Measurements from ENCODE around the gene CEACAM7.
A peak's percentile ranks its signal among the peaks of the same experiment; 100 is the strongest.

The CEACAM7 gene

GRCh38 chr19:41652250-41652649, 35.8 kb downstream of the CEACAM7 start:
- DNase-seq (ENCODE audit: low read depth), result no peak
- H3K4me3 ChIP-seq (ENCODE audit: low read depth, low read length), result no peak overlapping the region
- TF ChIP-seq MYC (IDR thresholded peaks at IDR 0.05; ENCODE audit: low read depth, low read length), result no peak
- TF ChIP-seq CTCF (IDR thresholded peaks at IDR 0.05; ENCODE audit: low read depth, low read length), result no peak
- TF ChIP-seq MAX (IDR thresholded peaks at IDR 0.05; ENCODE audit: low read depth, low read length), result no peak
- no peak for TF ChIP-seq POLR2A (IDR thresholded peaks at IDR 0.05; ENCODE audit: extremely low read depth, insufficient read length)

GRCh38 chr19:41649827-41650226, 38.2 kb downstream of the CEACAM7 start:
- DNase-seq (ENCODE audit: low read depth), result no peak
- TF ChIP-seq CTCF (IDR thresholded peaks at IDR 0.05; ENCODE audit: low read depth, low read length), result no peak
- TF ChIP-seq POLR2A (IDR thresholded peaks at IDR 0.05; ENCODE audit: extremely low read depth, insufficient read length), result no peak
- TF ChIP-seq MAX (IDR thresholded peaks at IDR 0.05; ENCODE audit: low read depth, low read length), result no peak
- no peak for TF ChIP-seq MYC (IDR thresholded peaks at IDR 0.05; ENCODE audit: low read depth, low read length)
- H3K4me3 ChIP-seq (ENCODE audit: low read depth, low read length), result no peak overlapping the region

- TF ChIP-seq MAX (IDR thresholded peaks at IDR 0.05; ENCODE audit: low read depth, low read length) (peak; percentile 23; the same call in 1 of the 2 replicates), POLR2A (IDR thresholded peaks at IDR 0.05; ENCODE audit: extremely low read depth, insufficient read length) (no peak), CTCF (IDR thresholded peaks at IDR 0.05; ENCODE audit: low read depth, low read length) (peak; percentile 51), MYC (IDR thresholded peaks at IDR 0.05; ENCODE audit: low read depth, low read length) (no peak)
- DNase-seq (ENCODE audit: low read depth), result peak; percentile 44
- no peak overlapping the region for H3K4me3 ChIP-seq (ENCODE audit: low read depth, low read length)
Observed at GRCh38 chr19:41646589-41647204, 41.4 kb downstream of the CEACAM7 start.

GRCh38 chr19:41641879-41642485, 46.1 kb downstream of the CEACAM7 start:
- TF ChIP-seq MYC (IDR thresholded peaks at IDR 0.05; ENCODE audit: low read depth, low read length) (no peak), MAX (IDR thresholded peaks at IDR 0.05; ENCODE audit: low read depth, low read length) (no peak), CTCF (IDR thresholded peaks at IDR 0.05; ENCODE audit: low read depth, low read length) (peak; percentile 56), POLR2A (IDR thresholded peaks at IDR 0.05; ENCODE audit: extremely low read depth, insufficient read length) (no peak)
- no peak overlapping the region for H3K4me3 ChIP-seq (ENCODE audit: low read depth, low read length)
- DNase-seq (ENCODE audit: low read depth), result peak; percentile 56

- H3K4me3 ChIP-seq (ENCODE audit: low read depth, low read length), result no peak overlapping the region
- peak; percentile 34 for DNase-seq (ENCODE audit: low read depth)
- TF ChIP-seq POLR2A (IDR thresholded peaks at IDR 0.05; ENCODE audit: extremely low read depth, insufficient read length) (no peak), CTCF (IDR thresholded peaks at IDR 0.05; ENCODE audit: low read depth, low read length) (no peak), MYC (IDR thresholded peaks at IDR 0.05; ENCODE audit: low read depth, low read length) (no peak), MAX (IDR thresholded peaks at IDR 0.05; ENCODE audit: low read depth, low read length) (no peak)
Observed at GRCh38 chr19:41638641-41639081, 49.4 kb downstream of the CEACAM7 start.

Data from NB4 (cell line).